Umbilical cord (tissue), 2 donors: ENCODE data around the gene DNAH2. TPM values are rescaled to one million over a fixed set of nuclear protein-coding genes. Genes with fewer than 3 reads are reported as not detected.
A peak's percentile ranks its signal among the peaks of the same experiment; 100 is the strongest.

Source experiments
- DNase-seq: peaks from one replicate; pipeline ENCODE4 v3.0.0-alpha.2; 2015; ENCODE audit warnings: low spot score
- total RNA-seq: library from RNA; depleted of rRNA; stranded (reverse); fragments of >200 nt; gene quantifications from one replicate; pipeline ENCODE4 v1.2.3, GENCODE V29; 2014; ENCODE audit warnings: low replicate concordance; ENCODE audit not compliant: insufficient read depth

The DNAH2 gene
- total RNA-seq, 1 donor from 2014 or later, result not detected

DNA sequence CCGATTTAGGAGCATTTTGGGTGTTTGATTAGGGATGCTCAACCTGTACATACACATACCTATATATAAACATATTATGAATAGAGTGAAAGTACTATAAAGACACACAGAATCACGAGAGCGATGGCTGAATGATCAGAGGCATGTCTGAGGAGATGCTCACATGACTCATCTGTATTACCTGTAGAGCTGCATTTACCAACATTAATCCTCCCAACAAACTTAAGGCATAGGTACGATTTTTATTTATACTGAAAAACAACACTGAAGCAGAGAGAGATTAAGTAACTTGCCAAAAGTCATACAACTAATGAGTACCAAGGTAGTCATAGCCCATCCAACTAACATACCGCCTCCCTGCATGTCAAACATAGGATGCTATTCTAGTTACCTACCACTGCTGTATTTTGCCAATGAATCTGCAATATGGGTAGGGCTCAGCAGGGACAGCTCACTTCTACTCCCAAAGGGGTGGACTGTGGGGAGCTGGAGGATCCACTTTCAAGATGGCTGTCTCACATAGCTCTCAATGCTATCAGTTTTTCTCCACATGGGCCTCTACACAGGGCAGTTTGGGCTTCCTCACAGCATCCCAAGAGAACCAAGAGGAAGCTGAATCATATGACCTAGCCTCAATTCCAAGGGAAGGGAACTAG is 147.6 kb downstream of the DNAH2 start:
- no peak for DNase-seq

DNA sequence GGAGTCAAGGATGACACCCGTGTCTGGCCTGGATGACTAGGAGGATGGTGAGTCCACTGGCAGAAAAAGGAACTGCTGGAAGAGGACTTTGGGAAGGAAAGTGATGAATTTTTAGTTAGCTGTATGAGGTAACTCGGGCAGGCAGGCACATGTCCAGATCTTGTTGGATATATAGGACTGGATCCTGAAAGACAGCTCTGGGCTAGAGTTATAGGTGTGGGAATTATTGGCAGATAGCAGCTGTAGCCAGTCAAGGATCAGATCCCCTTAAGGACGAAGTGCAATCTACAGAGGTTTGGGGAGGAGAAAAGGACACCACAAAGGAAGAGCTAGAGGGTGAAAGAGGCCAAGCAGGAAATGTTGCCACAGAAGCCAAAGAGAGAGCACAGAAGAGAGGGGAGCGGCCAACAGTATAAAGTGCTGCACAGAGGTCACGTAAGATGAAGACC is 150.4 kb downstream of the DNAH2 start:
- no peak for DNase-seq

DNA sequence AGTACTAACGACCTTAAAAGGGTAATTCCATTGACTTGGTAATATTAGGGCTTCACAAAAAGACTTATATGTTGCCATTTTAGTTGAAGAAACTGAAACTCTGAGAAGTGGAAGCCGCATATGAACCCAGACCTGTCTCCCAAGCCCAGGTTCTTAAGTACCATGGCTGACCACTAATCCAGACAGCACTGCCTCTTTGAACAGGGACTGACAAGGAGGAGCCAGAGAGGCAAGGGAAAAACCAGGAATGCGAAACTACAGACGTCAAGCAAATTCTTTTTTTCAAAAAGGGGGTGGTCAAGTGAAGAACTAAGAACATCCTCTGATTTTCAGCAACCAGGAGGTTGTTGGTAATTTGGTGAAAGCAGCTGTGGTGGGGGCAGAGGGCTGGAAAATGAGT is 155.5 kb downstream of the DNAH2 start:
- peak; percentile 73 for DNase-seq

DNA sequence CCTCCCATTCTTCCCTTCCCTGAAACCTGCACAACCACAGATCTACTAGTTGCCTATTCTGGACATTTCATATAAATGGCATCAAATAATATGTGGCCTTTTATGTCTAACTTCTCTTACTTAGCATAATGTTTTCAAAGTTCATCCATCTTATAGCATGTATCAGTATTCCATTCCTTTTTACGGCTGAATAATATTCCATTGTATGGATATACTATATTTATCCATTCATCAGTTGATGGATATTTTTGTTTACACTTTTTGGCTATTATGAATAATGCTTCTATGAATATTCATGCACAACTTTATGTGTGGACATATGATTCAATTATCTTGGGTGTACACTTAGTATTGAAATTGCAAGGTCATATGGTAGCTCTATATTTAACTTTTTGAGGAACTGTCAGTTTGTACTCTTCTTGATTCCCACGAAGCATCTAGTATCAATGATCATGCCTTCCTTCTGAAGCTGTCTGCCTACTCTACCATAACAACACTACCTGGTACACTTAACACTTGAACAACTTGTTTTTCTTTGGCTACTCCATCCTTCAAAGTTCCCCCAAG is 158.3 kb downstream of the DNAH2 start:
- no peak for DNase-seq

DNA sequence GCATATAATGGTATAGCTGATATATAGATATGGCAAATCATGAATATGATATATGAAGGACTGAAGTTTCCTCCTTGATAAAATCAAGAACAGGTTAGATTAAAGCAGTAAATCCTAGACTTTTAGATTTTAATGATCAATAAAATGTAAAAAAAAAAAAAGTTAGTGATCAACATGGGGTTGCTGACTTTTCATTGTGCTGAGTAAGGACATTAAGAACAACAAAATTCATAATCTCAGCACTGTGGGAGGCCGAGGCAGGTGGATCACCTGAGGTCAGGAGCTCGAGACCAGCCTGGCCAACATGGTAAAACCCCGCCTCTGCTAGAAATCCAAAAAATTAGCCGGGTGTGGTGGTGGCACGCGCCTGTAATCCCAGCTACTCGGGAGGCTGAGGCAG is 160.7 kb downstream of the DNAH2 start:
- DNase-seq, result no peak

DNA sequence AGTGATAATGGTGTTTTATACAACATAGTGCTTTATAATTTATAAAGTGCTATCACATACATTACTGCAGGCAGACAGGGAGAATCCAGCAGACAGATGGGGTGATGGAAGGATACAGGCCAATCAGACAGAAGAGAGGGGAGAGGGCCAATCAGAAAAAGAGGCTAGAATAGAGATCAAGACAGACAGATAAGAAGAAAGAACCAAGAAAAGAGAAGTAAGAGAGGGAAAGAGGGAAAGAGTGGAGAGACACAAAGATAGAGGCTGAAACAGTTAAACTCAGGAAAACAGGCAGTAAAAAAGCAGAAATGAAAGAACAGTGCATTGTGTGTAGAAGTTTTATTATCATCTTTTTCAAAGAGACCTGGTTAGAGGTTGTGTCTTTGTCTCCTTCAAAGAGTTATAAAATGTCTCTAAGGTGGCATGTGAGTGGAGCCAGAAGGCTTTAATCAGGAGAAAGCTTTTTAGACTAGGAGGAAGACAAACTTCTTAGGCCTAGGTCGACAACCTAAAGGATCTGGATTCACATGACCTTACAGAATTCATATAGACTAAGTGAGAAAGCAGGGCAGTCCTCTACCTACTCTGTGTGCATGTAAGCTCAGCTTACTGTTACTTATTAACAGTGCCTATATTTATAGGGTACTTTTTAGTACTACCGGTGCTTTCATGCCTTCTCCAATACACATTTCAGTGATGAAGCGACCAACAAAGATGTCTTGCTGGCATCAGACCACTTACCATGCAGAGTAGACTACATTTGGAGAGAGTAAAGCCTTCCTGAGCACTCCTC is 162.7 kb downstream of the DNAH2 start:
- no peak for DNase-seq

DNA sequence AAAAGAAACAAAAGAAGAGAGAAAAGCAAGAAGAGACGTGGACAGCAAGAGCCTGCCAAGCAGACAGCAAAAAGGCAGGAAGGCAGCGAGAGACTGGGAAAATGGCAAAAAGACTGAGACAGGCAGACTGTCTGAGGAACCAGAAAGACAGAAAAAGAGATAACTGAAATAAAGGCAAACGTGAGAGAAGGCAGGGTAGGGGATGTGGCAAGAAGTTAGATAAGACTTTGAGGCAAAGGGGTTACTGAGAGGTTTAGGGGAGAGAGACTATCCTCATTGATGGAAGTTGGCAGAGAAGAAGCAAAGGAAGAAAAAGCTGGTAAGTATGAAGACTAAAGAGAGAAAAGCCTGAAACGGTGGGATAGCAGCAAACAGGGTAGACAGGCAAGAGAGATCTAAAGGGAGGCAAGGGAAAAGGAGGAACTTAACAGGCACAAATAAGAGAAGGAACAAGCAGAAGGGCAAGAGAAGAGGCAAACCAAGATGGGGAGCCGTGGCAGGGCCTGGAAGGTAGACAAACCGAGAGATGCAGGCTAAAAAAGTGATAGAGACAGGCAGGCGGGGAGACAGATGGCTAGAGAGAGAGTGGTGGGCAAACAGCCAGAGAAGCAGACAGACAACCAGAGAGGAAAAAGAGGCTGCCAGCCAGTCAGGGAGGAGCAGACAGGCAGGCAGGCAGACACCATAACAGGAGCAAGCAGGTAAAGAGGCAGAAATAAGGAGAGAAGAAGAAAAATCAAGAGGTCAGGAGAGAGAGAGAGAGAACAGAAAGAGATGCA is 163.9 kb downstream of the DNAH2 start:
- peak; percentile 69 for DNase-seq

DNA sequence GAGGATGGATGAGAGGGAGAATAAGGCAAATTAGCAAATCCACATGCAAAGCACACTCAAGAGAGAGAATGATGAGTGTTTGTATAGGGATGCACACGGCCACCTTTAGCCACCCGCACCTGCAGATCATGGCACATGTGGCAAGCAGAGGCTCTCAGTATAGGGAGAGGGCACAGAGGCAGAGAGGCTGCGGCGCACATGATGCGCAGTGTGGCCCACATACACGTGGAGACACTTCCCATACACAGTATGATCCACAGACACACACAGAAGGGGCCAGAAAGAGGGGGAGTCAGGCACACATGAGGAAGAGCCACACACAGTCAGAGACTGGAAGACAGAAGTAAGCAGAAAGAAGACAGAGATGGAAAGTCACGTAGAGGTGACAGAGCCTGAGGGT is 164.5 kb downstream of the DNAH2 start:
- DNase-seq, result peak; percentile 23

DNA sequence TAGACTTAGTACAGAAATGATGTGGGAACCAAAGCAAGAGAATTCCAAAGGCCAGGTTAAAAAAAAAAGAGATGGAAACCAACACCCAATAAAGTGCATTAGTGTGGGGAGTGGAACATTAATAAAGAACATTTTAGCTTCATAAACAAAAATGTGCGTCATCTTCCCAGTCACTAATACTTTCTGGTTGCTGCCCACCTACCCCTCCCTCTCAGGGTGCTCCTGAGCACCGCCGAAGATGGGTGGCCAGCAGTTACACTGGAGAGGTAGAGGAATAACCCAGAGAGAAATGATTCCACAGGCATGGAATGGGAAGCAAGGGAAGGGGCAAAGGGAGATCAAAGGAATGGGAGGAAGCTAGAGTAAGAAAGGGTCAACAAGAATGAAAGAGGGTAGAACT is 165.1 kb downstream of the DNAH2 start:
- no peak for DNase-seq

Other genes starting within 250 kb of the DNAH2 start
- gene ZBTB4, start 238.1 kb upstream of the DNAH2 start, total RNA-seq, result 18.1 TPM
- 0.24 TPM for gene SLC35G6, start 236.3 kb upstream of the DNAH2 start, total RNA-seq
- 40.7 TPM for gene POLR2A, start 233.4 kb upstream of the DNAH2 start, total RNA-seq
- 14.9 TPM for gene TNFSF12, start 168.7 kb upstream of the DNAH2 start, total RNA-seq
- gene TNFSF13, start 159.0 kb upstream of the DNAH2 start, total RNA-seq, result 7.7 TPM
- gene SENP3, start 155.8 kb upstream of the DNAH2 start, total RNA-seq, result 56.6 TPM
- gene CD68, start 138.1 kb upstream of the DNAH2 start, total RNA-seq, result 8.4 TPM
- gene MPDU1, start 133.9 kb upstream of the DNAH2 start, total RNA-seq, result 38.0 TPM
- 1.9 TPM for gene SOX15, start 127.7 kb upstream of the DNAH2 start, total RNA-seq
- gene FXR2, start 102.8 kb upstream of the DNAH2 start, total RNA-seq, result 32.7 TPM
- gene SAT2, start 89.9 kb upstream of the DNAH2 start, total RNA-seq, result 39.7 TPM
- gene SHBG, start 87.6 kb upstream of the DNAH2 start, total RNA-seq, result 3.9 TPM
- 2.6 TPM for gene ATP1B2, start 66.8 kb upstream of the DNAH2 start, total RNA-seq
- gene TP53, start 30.3 kb upstream of the DNAH2 start, total RNA-seq, result 9.6 TPM
- gene WRAP53, start 29.3 kb upstream of the DNAH2 start, total RNA-seq, result 2.4 TPM
- 1.9 TPM for gene EFNB3, start 12.5 kb upstream of the DNAH2 start, total RNA-seq
- gene KDM6B, start 116.5 kb downstream of the DNAH2 start, total RNA-seq, result 0.48 TPM
- gene TMEM88, start 137.3 kb downstream of the DNAH2 start, total RNA-seq, result 1.7 TPM
- 55.9 TPM for gene NAA38, start 139.8 kb downstream of the DNAH2 start, total RNA-seq
- gene CYB5D1, start 140.3 kb downstream of the DNAH2 start, total RNA-seq, result 7.9 TPM
- 88.6 TPM for gene CHD3, start 171.0 kb downstream of the DNAH2 start, total RNA-seq
- 2.6 TPM for gene RNF227, start 198.5 kb downstream of the DNAH2 start, total RNA-seq
- gene KCNAB3, start 212.1 kb downstream of the DNAH2 start, total RNA-seq, result 1.7 TPM
- 3.6 TPM for gene TRAPPC1, start 214.2 kb downstream of the DNAH2 start, total RNA-seq
- gene CNTROB, start 214.5 kb downstream of the DNAH2 start, total RNA-seq, result 10.8 TPM